H1 (cell line): ENCODE results near the gene WEE2. TPM values are rescaled to one million over a fixed set of nuclear protein-coding genes. Genes with fewer than 3 reads are reported as not detected.
A peak's percentile ranks its signal among the peaks of the same experiment; 100 is the strongest.

Experiments used
- HDAC6 ChIP-seq: IDR thresholded peaks from one replicate; pipeline ENCODE4 v1.7.1; 2012; ENCODE audit warnings: low read depth, mild to moderate bottlenecking, inconsistent platforms, low read length, moderate library complexity
- JUND ChIP-seq: IDR thresholded peaks from 2 replicates; pipeline ENCODE4 v1.6.1; 2011; ENCODE audit warnings: mild to moderate bottlenecking, improper control_type of control experiment, low read length
- KDM4A ChIP-seq: IDR thresholded peaks from one replicate; pipeline ENCODE4 v1.7.1; 2012; ENCODE audit warnings: low read depth, mild to moderate bottlenecking, moderate library complexity, low read length, inconsistent platforms; ENCODE audit not compliant: severe bottlenecking
- KDM5A ChIP-seq: fragments of 200-600 bp; IDR thresholded peaks from 2 replicates; pipeline ENCODE4 v1.7.1; 2012; ENCODE audit warnings: mild to moderate bottlenecking, low read length, inconsistent platforms, mixed read lengths
- NANOG ChIP-seq: IDR thresholded peaks from 2 replicates; pipeline ENCODE4 v1.6.1; 2011; ENCODE audit warnings: low read length, low read depth, mild to moderate bottlenecking, inconsistent platforms; ENCODE audit not compliant: insufficient read depth, poor library complexity, severe bottlenecking
- NRF1 ChIP-seq: IDR thresholded peaks from 2 replicates; pipeline ENCODE4 v1.6.1; 2011; ENCODE audit warnings: mild to moderate bottlenecking, low read depth, low read length, improper control_type of control experiment
- POLR2A ChIP-seq, 2 experiments: IDR thresholded peaks; 1 replicate in 1 of 2; 2 replicates in 1 of 2; pipeline ENCODE4 v1.6.1; 2011; ENCODE audit warnings: low read depth in 2 of 2, low read length in 2 of 2, mild to moderate bottlenecking in 2 of 2; ENCODE audit errors: control extremely low read depth in 1 of 2
- POU5F1 ChIP-seq: IDR thresholded peaks from 2 replicates; pipeline ENCODE4 v1.6.1; 2011; ENCODE audit warnings: low read depth, mild to moderate bottlenecking, low read length, moderate library complexity
- SIRT6 ChIP-seq: IDR thresholded peaks from one replicate; pipeline ENCODE4 v1.7.1; 2012; ENCODE audit warnings: low read length, inconsistent platforms
- SP1 ChIP-seq: IDR thresholded peaks from 2 replicates; pipeline ENCODE4 v1.6.1; 2011; ENCODE audit warnings: low read depth, low read length
- SP2 ChIP-seq: IDR thresholded peaks from 2 replicates; pipeline ENCODE4 v1.6.1; 2012; ENCODE audit warnings: mild to moderate bottlenecking, low read length, inconsistent platforms
- SRF ChIP-seq: IDR thresholded peaks from 2 replicates; pipeline ENCODE4 v1.6.1; 2011; ENCODE audit warnings: mild to moderate bottlenecking, low read depth, low read length, moderate library complexity
- polyA plus RNA-seq, 7 experiments: library from polyadenylated mRNA; depleted of rRNA in 3 of 7; stranded (reverse) in 5 of 7; unstranded in 2 of 7; fragments of >200 nt in 5 of 7; fragments of 200-250 nt in 2 of 7; gene quantifications; 1 replicate in 5 of 7; 2 replicates in 1 of 7; 4 replicates in 1 of 7; pipeline versions ENCODE4 v1.2.1 to v1.2.3, GENCODE V29; 2011 to 2013; ENCODE audit warnings: missing spikeins in 2 of 7, mixed read lengths in 2 of 7
- total RNA-seq: library from RNA; stranded (reverse); fragmentation: NEBNext Ultra II Directional; extraction: Animal tissue kit (Norgen Biotek cat#: 25700); gene quantifications from 2 replicates; pipeline ENCODE4 v1.2.1, GENCODE V29; 2021
- TF ChIP-seq, protein P1 (sequence below): IDR thresholded peaks from 2 replicates; pipeline ENCODE4 v1.6.1; 2012; ENCODE audit warnings: inconsistent platforms

The WEE2 gene
- total and polyA plus RNA-seq, 2 of the 8 experiments (the other 6 are each of a cell fraction or from before 2014, with no cell fraction given), result 0.02 TPM; not detected in 1

DNA sequence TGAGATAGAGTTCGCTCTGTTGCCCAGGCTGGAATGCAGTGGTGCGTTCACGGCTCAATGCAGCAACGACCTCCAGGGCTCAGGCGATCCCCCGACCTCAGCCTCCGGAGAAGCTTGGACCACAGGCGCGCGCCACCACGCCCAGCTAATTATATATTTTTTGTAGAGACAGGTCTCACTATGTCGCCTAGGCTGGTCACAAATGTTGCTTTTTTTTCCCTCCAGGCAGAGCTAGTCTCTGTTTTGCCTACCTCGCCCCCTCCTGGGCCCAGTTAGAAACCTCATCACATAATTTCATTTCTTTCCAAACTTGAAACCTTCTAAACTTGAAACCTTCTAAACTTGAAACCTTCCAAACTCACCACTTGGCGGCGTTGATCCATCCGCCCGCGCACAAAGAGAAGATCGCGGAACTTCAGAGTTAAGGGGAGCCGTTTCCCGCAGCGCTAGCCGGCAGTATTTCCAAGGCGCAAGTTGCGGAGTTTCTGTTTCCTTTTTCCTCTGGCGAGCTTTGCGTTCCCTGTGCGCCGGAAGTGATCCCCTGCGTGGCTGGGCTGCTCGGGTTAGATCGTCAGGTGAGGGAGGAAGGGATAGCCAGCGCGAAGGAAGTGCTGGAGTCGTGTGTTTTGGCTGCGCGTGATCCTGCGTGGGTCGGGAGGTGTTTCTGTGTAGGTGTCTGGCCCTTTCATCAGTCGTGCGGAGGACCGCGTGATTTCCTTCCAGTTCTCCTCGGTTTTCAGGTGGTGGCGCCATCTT, 29.9 kb downstream of the WEE2 start, which contains the start of gene SSBP1 (continued):
- TF ChIP-seq JUND (peak; percentile 68), KDM5A (peak; percentile 87), NANOG (no peak), SP1 (peak; percentile 86), SRF (peak; percentile 77; the same call in 1 of the 2 replicates), NRF1 (0 out of 2 replicates have a peak, but pooled peaks have one; percentile 1), SIRT6 (no peak), POLR2A (IDR thresholded peaks at IDR 0.05; ENCODE audit: control extremely low read depth in 1 of 2, low read depth in 2 of 2, low read length in 2 of 2) (peak; percentile 93 to 98), SP2 (no peak), POU5F1 (no peak), HDAC6 (no peak), KDM4A (peak; percentile 68)
- TF ChIP-seq, protein P1, sequence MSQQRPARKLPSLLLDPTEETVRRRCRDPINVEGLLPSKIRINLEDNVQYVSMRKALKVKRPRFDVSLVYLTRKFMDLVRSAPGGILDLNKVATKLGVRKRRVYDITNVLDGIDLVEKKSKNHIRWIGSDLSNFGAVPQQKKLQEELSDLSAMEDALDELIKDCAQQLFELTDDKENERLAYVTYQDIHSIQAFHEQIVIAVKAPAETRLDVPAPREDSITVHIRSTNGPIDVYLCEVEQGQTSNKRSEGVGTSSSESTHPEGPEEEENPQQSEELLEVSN, result peak; percentile 61
